Activated CD4-positive, alpha-beta T cell treated with anti-CD3 and anti-CD28 coated beads for 36 hours (primary cell): Measurements from ENCODE around the gene TRIP10. TPM values are rescaled to one million over a fixed set of nuclear protein-coding genes. Genes with fewer than 3 reads are reported as not detected.
A peak's percentile ranks its signal among the peaks of the same experiment; 100 is the strongest.
"Not testable (repeated sequence)": the region's sequence is repeated elsewhere in the genome, so short reads cannot be mapped to it uniquely, and the experiment has no call there.

Source experiments
- ATAC-seq: fragments of 200-7000 bp; cut with Tn5 transposase; one replicate; pipeline ENCODE4 v1.10.0; 2021; ENCODE audit warnings: mild to moderate bottlenecking, moderate library complexity
- CTCF ChIA-PET: fragments of 350-600 bp; sonication (Branson Sonifier 250); formaldehyde crosslinking; loops from one replicate; lab custom pipeline; 2021; ENCODE audit warnings: antibody characterized with exemption; lab: Charles Lee
- POLR2A ChIA-PET: fragments of 350-600 bp; sonication (Branson Sonifier 250); formaldehyde crosslinking; loops from one replicate; lab custom pipeline; 2021; ENCODE audit warnings: antibody characterized with exemption, inconsistent platforms; lab: Charles Lee
- DNase-seq: peaks from one replicate; pipeline ENCODE4 v3.0.0-alpha.2; 2020
- H3K27ac Mint-ChIP-seq: one replicate; pipeline ENCODE4 v1.8.0; 2021; ENCODE audit warnings: mixed read lengths
- H3K27me3 Mint-ChIP-seq: one replicate; pipeline ENCODE4 v1.8.0; 2021; ENCODE audit warnings: mixed read lengths
- H3K36me3 Mint-ChIP-seq: one replicate; pipeline ENCODE4 v1.8.0; 2021; ENCODE audit warnings: low read depth, mixed read lengths
- H3K4me1 Mint-ChIP-seq: one replicate; pipeline ENCODE4 v1.8.0; 2021; ENCODE audit warnings: mixed read lengths
- H3K4me3 Mint-ChIP-seq: one replicate; pipeline ENCODE4 v1.8.0; 2021; ENCODE audit warnings: mild to moderate bottlenecking, moderate library complexity, mixed read lengths
- H3K9me3 Mint-ChIP-seq: one replicate; pipeline ENCODE4 v1.8.0; 2021; ENCODE audit warnings: low read depth, mixed read lengths
- intact Hi-C, 2 experiments: fragments of 100-400 bp; cut with DNase I in 1 of 2; cut with micrococcal nuclease in 1 of 2; formaldehyde crosslinking; loops; one replicate each; pipeline versions ENCODE4 v1.14.2 to v1.15.1; 2022 to 2024; cut with DNase I, micrococcal nuclease
- total RNA-seq, 2 experiments: library from RNA; stranded (reverse); gene quantifications; one replicate each; pipeline ENCODE4 v1.2.3, GENCODE V29; 2021

TRIP10 gene
- total RNA-seq, 2 experiments from 2014 or later, result 45.1 to 50.0 TPM

- ChIA-PET CTCF (interaction anchor here (1.0 to 2.2 kb wide), 3 partner anchors 11 to 119 kb away, joined by 4 to 6 read pairs (median 5); no protein-coding TSS in a partner anchor), POLR2A (no interaction called here)
- no peaks in the 10 kb centered on the region for H3K27me3 Mint-ChIP-seq
- H3K36me3 Mint-ChIP-seq, result peaks cover 52% of the 10 kb centered on the region
- intact Hi-C loops, result no loop called here
- DNase-seq, result no peak
- no peaks in the 10 kb centered on the region for H3K9me3 Mint-ChIP-seq
- H3K4me1 Mint-ChIP-seq, result peaks cover 10% of the 10 kb centered on the region
- no peak for ATAC-seq
- no peak overlapping the region for H3K4me3 Mint-ChIP-seq
- no peak overlapping the region for H3K27ac Mint-ChIP-seq
Observed at GRCh38 chr19:6744381-6745301, 5.2 kb downstream of the TRIP10 start.

- Mint-ChIP-seq H3K4me1 (peaks cover 8% of the 10 kb centered on the region), H3K27me3 (no peaks in the 10 kb centered on the region), H3K27ac (no peak overlapping the region), H3K4me3 (no peak overlapping the region), H3K9me3 (no peaks in the 10 kb centered on the region), H3K36me3 (peaks cover 55% of the 10 kb centered on the region)
- ATAC-seq (no peak), DNase-seq (no peak)
- POLR2A ChIA-PET, result no interaction called here
- CTCF ChIA-PET, result no interaction called here
- intact Hi-C loops, result no loop called here
Observed at GRCh38 chr19:6745965-6746364, 6.5 kb downstream of the TRIP10 start.

- CTCF ChIA-PET, intact Hi-C loops, H3K27me3 Mint-ChIP-seq, H3K4me1 Mint-ChIP-seq, H3K4me3 Mint-ChIP-seq, H3K9me3 Mint-ChIP-seq, ATAC-seq, H3K27ac Mint-ChIP-seq, DNase-seq, POLR2A ChIA-PET: not testable (repeated sequence)
- peaks cover 54% of the 10 kb centered on the region for H3K36me3 Mint-ChIP-seq
Observed at GRCh38 chr19:6748543-6748942, 9.1 kb downstream of the TRIP10 start.

GRCh38 chr19:6750062-6750461 lies 10.6 kb downstream of the TRIP10 start:
- Mint-ChIP-seq H3K36me3 (peaks cover 58% of the 10 kb centered on the region), H3K9me3 (no peaks in the 10 kb centered on the region), H3K27me3 (no peaks in the 10 kb centered on the region), H3K27ac (no peak overlapping the region), H3K4me1 (peaks cover 11% of the 10 kb centered on the region), H3K4me3 (no peak overlapping the region)
- DNase-seq (no peak), ATAC-seq (no peak)
- intact Hi-C loops, result no loop called here
- ChIA-PET CTCF (interaction anchor here (0.6 to 1.1 kb wide), 3 partner anchors 12 to 233 kb away, joined by 3 read pairs; partner anchors contain the start of gene GPR108), POLR2A (no interaction called here)

- Mint-ChIP-seq H3K4me1 (peaks cover 11% of the 10 kb centered on the region), H3K4me3 (no peak overlapping the region), H3K36me3 (peaks cover 53% of the 10 kb centered on the region), H3K27ac (no peak overlapping the region), H3K9me3 (no peaks in the 10 kb centered on the region), H3K27me3 (no peaks in the 10 kb centered on the region)
- ATAC-seq (no peak), DNase-seq (no peak)
- ChIA-PET POLR2A (no interaction called here), CTCF (no interaction called here)
- intact Hi-C loops, result no loop called here
Observed at GRCh38 chr19:6751189-6751588, 11.7 kb downstream of the TRIP10 start.

- H3K4me3 Mint-ChIP-seq, result no peak overlapping the region
- ATAC-seq, result no peak
Observed at GRCh38 chr19:6752256-6753177, 13.0 kb downstream of the TRIP10 start.

GRCh38 chr19:6753178-6754031 lies 13.9 kb downstream of the TRIP10 start:
- Mint-ChIP-seq H3K4me1 (peaks cover 13% of the 10 kb centered on the region), H3K9me3 (no peaks in the 10 kb centered on the region), H3K36me3 (peaks cover 46% of the 10 kb centered on the region), H3K27me3 (no peaks in the 10 kb centered on the region), H3K4me3 (peak overlapping the region; percentile 59), H3K27ac (peak overlapping the region; percentile 47)
- CTCF ChIA-PET, result interaction anchor here (1.0 kb wide), 1 partner anchor 237 kb away, joined by 3 read pairs; no protein-coding TSS in a partner anchor
- DNase-seq (peak; percentile 93), ATAC-seq (peak; percentile 94)
- POLR2A ChIA-PET, result interaction anchor here (0.7 to 1.1 kb wide), 2 partner anchors 19 to 108 kb away, joined by 3 read pairs; no protein-coding TSS in a partner anchor
- intact Hi-C loops, result loop anchor here (1.0 to 2.0 kb wide), 8 partner anchors 14 to 328 kb away; partner anchors contain the start of genes SH2D3A (in 2 of the 2) and TRIP10 (in 2 of the 2)

More at GRCh38 chr19:6752256-6753177, 13.0 kb downstream of the TRIP10 start:
- intact Hi-C loops, result loop anchor here (1.0 to 2.0 kb wide), 8 partner anchors 13 to 327 kb away; partner anchors contain the start of genes SH2D3A (in 2 of the 2) and TRIP10 (in 2 of the 2)
- CTCF ChIA-PET, result interaction anchor here (0.5 to 1.0 kb wide), 2 partner anchors 26 to 236 kb away, joined by 3 read pairs; no protein-coding TSS in a partner anchor
- Mint-ChIP-seq H3K27me3 (no peaks in the 10 kb centered on the region), H3K36me3 (peaks cover 48% of the 10 kb centered on the region), H3K27ac (peak overlapping the region; percentile 37), H3K4me1 (peaks cover 13% of the 10 kb centered on the region), H3K9me3 (no peaks in the 10 kb centered on the region)
- POLR2A ChIA-PET, result interaction anchor here (0.7 kb wide), 1 partner anchor 20 kb away, joined by 3 read pairs; no protein-coding TSS in a partner anchor
- no peak for DNase-seq

- no peaks in the 10 kb centered on the region for H3K9me3 Mint-ChIP-seq
- ChIA-PET POLR2A (interaction anchor here (1.1 kb wide), 1 partner anchor 107 kb away, joined by 3 read pairs; no protein-coding TSS in a partner anchor), CTCF (interaction anchor here (0.5 kb wide), 1 partner anchor 95 kb away, joined by 3 read pairs; no protein-coding TSS in a partner anchor)
- peaks cover 46% of the 10 kb centered on the region for H3K36me3 Mint-ChIP-seq
- peaks cover 13% of the 10 kb centered on the region for H3K4me1 Mint-ChIP-seq
- DNase-seq (no peak), ATAC-seq (no peak)
- intact Hi-C loops, result no loop called here
- H3K27me3 Mint-ChIP-seq, result no peaks in the 10 kb centered on the region
- H3K4me3 Mint-ChIP-seq, result no peak overlapping the region
- H3K27ac Mint-ChIP-seq, result no peak overlapping the region
Observed at GRCh38 chr19:6754136-6754535, 14.7 kb downstream of the TRIP10 start.

GRCh38 chr19:6754653-6755463 lies 15.4 kb downstream of the TRIP10 start:
- CTCF ChIA-PET, result interaction anchor here (0.5 kb wide), 1 partner anchor 94 kb away, joined by 3 read pairs; no protein-coding TSS in a partner anchor
- DNase-seq, result no peak
- intact Hi-C loops, result no loop called here
- POLR2A ChIA-PET, result interaction anchor here (1.1 to 1.2 kb wide), 2 partner anchors 17 to 107 kb away, joined by 3 read pairs; partner anchors contain the start of gene GPR108
- Mint-ChIP-seq H3K36me3 (peaks cover 46% of the 10 kb centered on the region), H3K9me3 (no peaks in the 10 kb centered on the region), H3K27ac (no peak overlapping the region), H3K27me3 (no peaks in the 10 kb centered on the region), H3K4me3 (no peak overlapping the region), H3K4me1 (peaks cover 13% of the 10 kb centered on the region)
- ATAC-seq, result no peak
